GM23248 (cell line): Measurements from ENCODE around the gene ACOT4.
"Not testable (repeated sequence)": the region's sequence is repeated elsewhere in the genome, so short reads cannot be mapped to it uniquely, and the experiment has no call there.

Experiments
- EZH2 ChIP-seq: fragments of 200-600 bp; sonication (generic); IDR thresholded peaks from 2 replicates; pipeline ENCODE4 v1.6.1; 2018; ENCODE audit warnings: antibody characterized with exemption, mild to moderate bottlenecking; ENCODE audit not compliant: insufficient read depth, poor library complexity, severe bottlenecking
- EZH2phosphoT487 ChIP-seq: fragments of 200-600 bp; sonication (generic); IDR thresholded peaks from 2 replicates; pipeline ENCODE4 v1.6.1; 2018; ENCODE audit warnings: antibody characterized with exemption, moderate library complexity, mild to moderate bottlenecking, low read depth; ENCODE audit not compliant: insufficient read depth

GRCh38 chr14:73582102-73582979 is 9.3 kb upstream of the ACOT4 start:
- not testable (repeated sequence) for TF ChIP-seq EZH2, EZH2phosphoT487
